GM19043 (cell line): Measurements from ENCODE around the gene OR1I1.

Experiments
- ATAC-seq: cut with Tn5 transposase; IDR thresholded peaks from one replicate; pipeline ENCODE4 v1.9.1; 2021; ENCODE audit warnings: low read depth; ENCODE audit not compliant: unreplicated experiment

The OR1I1 gene

DNA sequence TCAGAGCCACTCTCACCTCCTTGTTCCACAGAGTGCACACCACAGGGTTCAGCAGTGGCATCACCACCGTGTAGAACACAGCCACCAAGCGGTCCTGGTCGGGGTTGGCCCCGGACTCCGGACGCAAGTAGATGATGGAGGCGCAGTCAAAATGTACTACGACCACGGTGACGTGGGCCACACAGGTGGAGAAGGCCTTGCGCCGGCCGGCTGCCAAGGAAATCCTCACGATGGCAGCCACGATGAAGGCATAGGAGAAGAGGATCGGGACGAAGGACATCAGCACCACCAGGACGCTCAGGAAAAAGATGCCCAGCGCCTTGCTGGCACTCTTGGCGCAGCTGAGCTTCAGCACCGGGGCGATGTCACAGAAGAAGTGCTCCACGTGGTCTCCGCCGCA, 59.1 kb downstream of the OR1I1 start:
- ATAC-seq: no peak

DNA sequence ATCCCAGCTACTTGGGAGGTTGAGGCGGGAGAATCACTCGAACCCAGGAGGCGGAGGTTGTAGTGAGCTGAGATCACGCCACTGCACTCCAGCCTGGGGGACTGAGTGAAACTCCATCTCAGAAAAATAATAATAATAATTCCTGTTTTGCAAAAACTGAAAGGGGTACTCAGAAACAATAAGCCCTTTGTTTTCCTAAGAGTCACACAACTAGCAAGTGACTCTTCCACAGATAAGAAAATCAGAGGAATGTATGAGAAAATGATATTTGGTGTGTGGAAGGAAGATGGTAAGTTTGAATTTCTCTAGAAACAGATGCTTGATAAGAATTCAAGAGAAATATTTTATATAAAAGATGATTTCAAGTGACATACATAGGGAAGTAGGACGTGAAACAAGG, 60.3 kb downstream of the OR1I1 start:
- no peak for ATAC-seq
